Stimulated activated CD4-positive, alpha-beta T cell treated with anti-CD3 and anti-CD28 coated beads, TNF-alpha, amount 100 ng/mL, for 1 hour (primary cell): Measurements from ENCODE around the gene PLXDC2.
"Not testable (repeated sequence)": the region's sequence is repeated elsewhere in the genome, so short reads cannot be mapped to it uniquely, and the experiment has no call there.

Experiments used
- DNase-seq, 3 donors: peaks; one replicate each; pipeline ENCODE4 v3.0.0-alpha.2; 2020; ENCODE audit warnings: low read depth in 3 of 3, low spot score in 1 of 3

Gene PLXDC2

GRCh38 chr10:20175719-20176118 lies 359.5 kb downstream of the PLXDC2 start:
- DNase-seq: no peak

DNA sequence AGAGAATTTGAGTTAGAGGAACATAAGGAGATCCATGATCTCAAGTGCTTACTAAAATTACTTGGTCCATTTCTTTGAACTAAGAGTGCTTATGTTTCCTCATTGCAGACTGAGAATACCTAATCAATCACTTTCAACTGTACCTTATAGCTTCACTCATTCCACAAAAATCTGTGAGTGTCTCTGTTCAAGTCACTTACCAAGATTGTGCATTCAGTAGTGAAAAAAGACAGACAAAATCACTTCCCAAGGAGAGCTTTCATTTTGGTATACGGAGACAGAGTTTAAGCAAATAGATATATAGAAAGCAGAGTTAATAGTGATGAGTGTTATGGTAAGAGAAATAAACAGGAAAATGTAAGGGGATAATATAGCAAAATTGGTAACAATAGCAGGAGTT lies 364.5 kb downstream of the PLXDC2 start:
- no peak for DNase-seq

- DNase-seq: no peak
Measured at GRCh38 chr10:20181434-20181833, 365.2 kb downstream of the PLXDC2 start.

- DNase-seq: no peak
Measured at GRCh38 chr10:20185116-20185515, 368.9 kb downstream of the PLXDC2 start.

GRCh38 chr10:20191392-20191791 lies 375.2 kb downstream of the PLXDC2 start:
- not testable (repeated sequence) for DNase-seq

GRCh38 chr10:20195076-20195475 lies 378.8 kb downstream of the PLXDC2 start:
- no peak for DNase-seq

GRCh38 chr10:20200758-20201157 lies 384.5 kb downstream of the PLXDC2 start:
- no peak for DNase-seq

DNA sequence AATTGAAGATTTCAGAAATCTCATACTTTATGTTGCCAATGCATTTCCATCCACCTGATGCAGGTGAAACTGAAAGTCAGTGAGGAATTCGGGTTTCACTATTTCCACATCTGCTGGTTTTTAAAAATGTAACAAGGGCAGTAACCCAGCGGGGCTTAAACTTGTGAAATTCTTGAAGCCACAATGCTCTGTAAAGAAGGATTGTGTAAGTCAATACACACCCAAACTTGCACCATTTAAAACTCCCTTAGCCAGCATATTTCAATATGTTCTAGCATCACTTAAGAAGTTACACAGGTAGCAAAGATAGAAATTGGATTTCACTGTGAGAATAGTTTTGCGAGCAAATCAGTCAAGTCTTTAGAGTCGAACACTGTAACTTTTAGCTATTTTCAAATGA lies 386.1 kb downstream of the PLXDC2 start:
- no peak for DNase-seq

DNA sequence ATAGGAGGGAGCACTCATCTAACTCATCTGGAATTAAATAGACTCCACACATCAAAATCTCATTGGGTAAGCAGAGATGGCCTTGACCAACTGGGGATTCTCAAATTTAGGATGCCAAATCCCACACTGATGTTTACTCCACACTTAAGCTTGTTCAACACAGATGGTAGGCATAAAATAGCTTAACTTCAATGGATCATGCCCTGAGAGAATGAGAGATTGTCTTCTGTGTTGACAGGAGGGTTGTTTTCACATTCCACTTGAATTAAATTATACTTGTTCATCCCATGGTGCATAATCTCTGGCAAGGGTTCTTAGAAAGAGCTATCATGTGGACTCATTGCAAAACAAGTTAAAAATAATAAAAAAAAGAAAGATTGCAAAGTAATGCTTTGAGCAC lies 391.4 kb downstream of the PLXDC2 start:
- DNase-seq: no peak

- not testable (repeated sequence) for DNase-seq
Measured at GRCh38 chr10:20209098-20209497, 392.9 kb downstream of the PLXDC2 start.

DNA sequence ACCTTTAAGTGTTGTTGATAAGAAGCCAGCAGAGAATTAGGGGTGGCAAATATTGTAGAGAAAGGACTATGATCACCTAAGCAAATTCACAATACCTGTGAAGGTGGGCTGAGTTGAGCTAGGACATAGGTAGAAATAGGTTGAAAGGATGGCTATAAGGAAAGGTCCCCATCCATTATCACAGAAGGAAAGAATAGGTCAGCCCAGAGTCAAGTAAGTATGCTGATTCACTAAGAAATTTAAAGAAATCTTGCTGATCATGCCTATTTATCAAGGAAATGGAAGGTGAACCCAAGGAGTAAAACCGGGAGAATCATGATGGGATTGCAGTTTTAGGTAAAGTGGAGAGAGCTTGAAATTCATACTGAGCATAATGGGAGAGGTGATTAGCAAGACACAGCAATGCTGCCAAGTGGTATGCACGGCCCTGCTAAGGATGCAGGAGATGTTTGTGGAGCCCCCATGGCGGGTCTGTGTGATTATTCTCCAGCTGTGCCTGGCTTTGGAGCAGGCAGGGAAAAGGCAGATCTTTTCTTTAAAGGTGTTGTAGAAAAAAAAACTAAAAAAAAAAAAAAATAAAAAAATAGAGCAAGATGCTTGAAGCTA lies 399.4 kb downstream of the PLXDC2 start:
- DNase-seq: no peak

DNA sequence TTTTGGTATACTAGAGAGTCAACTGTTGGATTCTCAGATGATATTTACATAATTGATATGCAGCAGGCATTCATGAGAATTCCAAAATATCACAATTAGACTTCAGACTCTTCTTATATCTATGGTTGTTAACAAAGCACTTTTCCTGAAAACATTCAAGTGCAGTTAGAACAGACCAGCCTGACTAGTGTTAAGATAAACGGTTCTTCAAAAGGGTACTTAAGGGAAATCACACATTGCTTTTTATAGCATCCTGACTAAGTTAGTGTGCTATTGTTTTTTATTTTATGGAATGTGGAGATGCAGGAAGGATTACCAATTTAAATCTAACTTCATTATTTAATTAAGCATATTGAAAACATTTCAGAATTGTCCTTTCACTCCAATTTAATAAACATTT lies 405.1 kb downstream of the PLXDC2 start:
- no peak for DNase-seq

DNA sequence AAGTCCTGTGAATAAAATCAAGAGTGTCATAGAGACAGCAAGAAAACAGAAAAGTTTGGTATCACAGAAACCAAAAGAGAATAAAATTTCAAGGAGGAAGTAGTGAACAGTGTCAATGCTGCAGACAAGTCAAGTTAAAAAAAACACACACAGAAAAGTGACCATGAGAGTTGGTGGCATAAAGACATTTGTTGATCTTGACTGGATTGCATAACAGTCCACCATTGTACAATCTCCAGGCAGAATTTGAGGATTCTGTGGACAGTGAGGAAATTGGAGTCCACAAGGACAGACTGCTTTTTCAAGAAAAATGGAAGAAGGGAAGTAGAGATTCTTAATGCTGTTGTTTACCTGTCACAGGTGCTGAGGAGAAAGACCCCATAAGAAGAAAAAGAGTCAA lies 412.5 kb downstream of the PLXDC2 start:
- no peak for DNase-seq

- no peak for DNase-seq
Measured at GRCh38 chr10:20232079-20232705, 416.0 kb downstream of the PLXDC2 start.

- no peak for DNase-seq
Measured at GRCh38 chr10:20233423-20233822, 417.2 kb downstream of the PLXDC2 start.

- no peak for DNase-seq
Measured at GRCh38 chr10:20234579-20234978, 418.3 kb downstream of the PLXDC2 start.

- DNase-seq: no peak
Measured at GRCh38 chr10:20237091-20237570, 420.9 kb downstream of the PLXDC2 start.

- DNase-seq: no peak
Measured at GRCh38 chr10:20237586-20237985, 421.4 kb downstream of the PLXDC2 start.

GRCh38 chr10:20240643-20241042 lies 424.4 kb downstream of the PLXDC2 start:
- DNase-seq: no peak

DNA sequence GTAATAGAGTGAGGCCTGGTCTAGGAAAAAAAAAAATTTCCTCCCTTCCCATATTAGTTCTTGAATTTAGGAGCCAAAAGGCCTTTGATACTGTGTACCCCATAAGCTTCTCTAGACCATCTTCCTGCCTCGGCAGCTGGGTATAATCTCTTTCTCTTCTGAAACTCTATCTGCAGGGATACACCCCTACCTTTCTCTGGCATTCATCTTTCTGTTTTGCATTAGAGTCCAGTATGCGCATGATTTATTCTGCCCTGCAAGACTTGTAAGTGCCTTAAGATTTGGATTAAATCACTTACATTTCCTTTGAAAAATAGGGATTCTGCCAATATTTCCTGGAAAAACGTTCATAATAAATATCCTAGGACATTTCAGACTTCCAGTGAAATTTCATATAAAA lies 431.2 kb downstream of the PLXDC2 start:
- no peak for DNase-seq

DNA sequence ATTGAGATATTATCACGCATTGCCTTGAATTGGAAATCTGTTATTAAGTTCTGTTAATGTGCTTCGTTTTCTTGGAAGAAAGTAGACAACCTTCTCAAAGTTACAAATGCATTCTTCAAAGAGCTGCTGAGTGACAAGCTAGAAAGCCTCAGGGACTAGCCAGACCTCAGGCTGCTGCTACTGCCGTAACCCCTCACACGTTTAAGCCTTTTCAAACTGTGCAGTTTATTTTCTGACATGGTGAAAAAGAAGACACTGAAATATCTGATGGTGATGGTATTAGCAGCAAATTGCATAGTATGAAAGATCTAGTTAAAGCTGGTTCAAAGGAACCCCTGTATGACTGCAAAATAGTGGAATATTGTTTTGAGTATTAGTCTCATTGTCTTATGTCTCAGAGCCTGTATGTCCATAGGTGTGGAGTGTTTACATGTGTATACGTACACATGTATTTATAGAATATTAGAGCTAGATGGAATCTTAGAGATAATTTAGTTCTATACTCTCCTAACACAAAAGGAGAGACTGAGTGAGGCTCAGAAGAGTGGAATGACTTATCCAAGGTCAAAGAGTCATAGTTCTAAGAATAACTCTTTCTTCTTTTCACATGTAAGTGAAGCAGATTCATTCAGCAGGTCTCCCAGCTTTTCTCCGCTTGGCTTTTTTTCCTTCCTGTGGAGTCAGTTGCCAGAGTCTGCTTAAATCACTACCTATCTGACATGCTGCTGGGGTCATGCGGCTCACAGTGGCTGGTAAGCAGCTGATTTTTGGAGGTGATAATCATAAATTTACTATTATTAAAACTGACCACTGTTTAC lies 431.9 kb downstream of the PLXDC2 start:
- no peak for DNase-seq

DNA sequence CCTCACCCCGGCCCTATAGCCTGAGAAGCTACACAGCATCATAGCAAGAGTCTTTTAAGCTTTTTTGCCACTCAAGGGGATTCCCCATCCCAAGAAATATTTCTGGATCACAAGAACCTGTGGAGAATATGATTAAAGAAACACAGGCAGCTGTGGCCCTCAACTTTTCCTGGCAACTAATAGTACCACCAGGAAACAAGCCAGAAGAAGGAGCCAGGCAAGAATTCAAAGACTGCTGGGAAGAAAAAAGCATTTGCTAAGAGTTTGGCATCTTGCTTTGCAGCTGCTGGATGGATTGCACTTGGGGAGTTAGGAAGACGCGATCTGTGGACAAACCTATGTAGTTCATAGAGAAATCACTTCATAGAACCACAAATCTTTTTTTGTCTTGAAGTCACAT lies 437.8 kb downstream of the PLXDC2 start:
- DNase-seq: no peak
